HepG2 (cell line): ENCODE results near the gene STARD6. TPM values are rescaled to one million over a fixed set of nuclear protein-coding genes. Genes with fewer than 3 reads are reported as not detected.
A peak's percentile ranks its signal among the peaks of the same experiment; 100 is the strongest.

Source experiments
- BRD4 ChIP-seq: sonication (generic); formaldehyde crosslinking; IDR thresholded peaks from 2 replicates; pipeline ENCODE4 v1.4.0; 2020; ENCODE audit warnings: missing genetic modification reagents
- HNRNPK ChIP-seq: fragments of 200-400 bp; formaldehyde crosslinking; IDR thresholded peaks from 2 replicates; pipeline ENCODE4 v1.6.1; 2018; ENCODE audit warnings: low read length, low read depth, moderate library complexity, mild to moderate bottlenecking; ENCODE audit not compliant: poor library complexity, severe bottlenecking
- HNRNPLL ChIP-seq: fragments of 200-400 bp; formaldehyde crosslinking; IDR thresholded peaks from 2 replicates; pipeline ENCODE4 v1.6.1; 2017; ENCODE audit warnings: mild to moderate bottlenecking, low read depth, low read length; ENCODE audit not compliant: poor library complexity, severe bottlenecking
- MAFG ChIP-seq: sonication (generic); formaldehyde crosslinking; IDR thresholded peaks from 2 replicates; pipeline ENCODE4 v1.5.1; 2020; ENCODE audit warnings: mild to moderate bottlenecking, missing genetic modification reagents
- MXI1 ChIP-seq: IDR thresholded peaks from 3 replicates; pipeline ENCODE4 v1.6.1; 2012; ENCODE audit warnings: low read depth, low read length, inconsistent platforms, borderline replicate concordance
- NR2F1 ChIP-seq, 2 experiments: fragments of 450-650 bp in 1 of 2; formaldehyde crosslinking in 1 of 2; IDR thresholded peaks; 2 replicates each; pipeline versions ENCODE4 v1.5.0 to v1.6.1; 2016 to 2020; ENCODE audit warnings: mild to moderate bottlenecking in 1 of 2, missing compliant biosample characterization in 1 of 2, missing genetic modification reagents in 1 of 2, moderate library complexity in 1 of 2
- RFX3 ChIP-seq: IDR thresholded peaks from 2 replicates; pipeline ENCODE4 v1.6.1; 2016; ENCODE audit warnings: missing biosample characterization, missing genetic modification reagents
- RORA ChIP-seq: sonication (generic); formaldehyde crosslinking; IDR thresholded peaks from 2 replicates; pipeline ENCODE4 v1.5.0; 2020; ENCODE audit warnings: mild to moderate bottlenecking, missing genetic modification reagents, moderate library complexity
- SAP130 ChIP-seq: IDR thresholded peaks from 2 replicates; pipeline ENCODE4 v1.6.1; 2016; ENCODE audit warnings: low read depth
- SPEN ChIP-seq: sonication (generic); formaldehyde crosslinking; IDR thresholded peaks from 2 replicates; pipeline ENCODE4 v1.5.1; 2020; ENCODE audit warnings: low read depth, mild to moderate bottlenecking, missing genetic modification reagents
- TEAD3 ChIP-seq: optimal IDR thresholded peaks from 2 replicates; pipeline ENCODE3; 2016; ENCODE audit warnings: borderline replicate concordance
- TFAP4 ChIP-seq: sonication (generic); IDR thresholded peaks from 2 replicates; pipeline ENCODE4 v1.6.1; 2016; ENCODE audit warnings: low read depth, borderline replicate concordance
- ZBTB39 ChIP-seq: sonication (generic); formaldehyde crosslinking; IDR thresholded peaks from 2 replicates; pipeline ENCODE4 v1.5.0; 2020; ENCODE audit warnings: missing genetic modification reagents
- ZFY ChIP-seq: sonication (generic); formaldehyde crosslinking; IDR thresholded peaks from 2 replicates; pipeline ENCODE4 v1.4.0; 2020; ENCODE audit warnings: missing genetic modification reagents
- ZNF207 ChIP-seq: fragments of 450-650 bp; IDR thresholded peaks from 2 replicates; pipeline ENCODE4 v1.6.1; 2016; ENCODE audit warnings: antibody characterized with exemption, borderline replicate concordance
- ZNF326 ChIP-seq: sonication (generic); formaldehyde crosslinking; IDR thresholded peaks from 2 replicates; pipeline ENCODE4 v1.4.0; 2020; ENCODE audit warnings: missing genetic modification reagents, borderline replicate concordance
- ZNF574 ChIP-seq: sonication (generic); formaldehyde crosslinking; IDR thresholded peaks from 2 replicates; pipeline ENCODE4 v1.4.0; 2020; ENCODE audit warnings: missing genetic modification reagents
- ZNF589 ChIP-seq: sonication (generic); formaldehyde crosslinking; conservative IDR thresholded peaks from 2 replicates; pipeline ENCODE4 v1.8.0; 2022; ENCODE audit warnings: mild to moderate bottlenecking, moderate library complexity, missing genetic modification reagents
- ZNF614 ChIP-seq: IDR thresholded peaks from 2 replicates; pipeline ENCODE4 v1.6.1; 2018; ENCODE audit warnings: missing biosample characterization, missing genetic modification reagents, inconsistent platforms, borderline replicate concordance
- ZNF749 ChIP-seq: sonication (generic); formaldehyde crosslinking; IDR thresholded peaks from 2 replicates; pipeline ENCODE4 v1.8.0; 2022; ENCODE audit warnings: mild to moderate bottlenecking, missing genetic modification reagents, moderate library complexity, borderline replicate concordance
- ZZZ3 ChIP-seq: sonication (generic); formaldehyde crosslinking; IDR thresholded peaks from 2 replicates; pipeline ENCODE4 v1.4.0; 2020; ENCODE audit warnings: missing genetic modification reagents, mild to moderate bottlenecking, borderline replicate concordance
- polyA plus RNA-seq, 8 experiments: library from polyadenylated mRNA; depleted of rRNA in 3 of 8; stranded (reverse) in 7 of 8; unstranded in 1 of 8; fragments of >200 nt; fragmentation: Illumina TruSeq in 4 of 8; extraction: Trizol in 4 of 8; gene quantifications; 2 replicates each; pipeline versions ENCODE4 v1.2.1 to v1.2.3, GENCODE V29; 2011 to 2016; ENCODE audit warnings: low read depth in 4 of 8, missing spikeins in 1 of 8, mixed read lengths in 1 of 8; ENCODE audit not compliant: insufficient read depth in 1 of 8
- total RNA-seq, 5 experiments: library from RNA; depleted of rRNA; stranded (reverse); fragments of >200 nt; fragmentation: Illumina TruSeq; extraction: Trizol; gene quantifications; 2 replicates each; pipeline ENCODE4 v1.2.3, GENCODE V29; 2016; ENCODE audit warnings: low read depth in 1 of 5
- TF ChIP-seq, protein P1 (sequence below): sonication (generic); formaldehyde crosslinking; IDR thresholded peaks from 2 replicates; pipeline ENCODE4 v1.4.0; 2020; ENCODE audit warnings: mild to moderate bottlenecking, missing genetic modification reagents, borderline replicate concordance

The STARD6 gene
- total and polyA plus RNA-seq, 2 of the 13 experiments (the other 11 are each of a cell fraction or from before 2014, with no cell fraction given) = not detected

GRCh38 chr18:54357660-54358494 is at the start of gene STARD6, which contains the start of gene C18orf54 (continued):
- peak; percentile 94 for TF ChIP-seq SAP130 (CRISPR knock-in tag)
- no peak for TF ChIP-seq RFX3 (CRISPR knock-in tag)
- TF ChIP-seq ZFY (CRISPR knock-in tag) = peak; percentile 58
- TF ChIP-seq ZNF589 = peak; percentile 76; the same call in 1 of the 2 replicates
- TF ChIP-seq ZNF749 (CRISPR knock-in tag) = no peak
- no peak for TF ChIP-seq ZNF326
- TF ChIP-seq ZBTB39 (CRISPR knock-in tag) = no peak
- no peak for TF ChIP-seq ZNF207
- peak; percentile 80 for TF ChIP-seq ZNF614
- no peak; the same call in 1 of the 2 replicates for TF ChIP-seq TFAP4
- TF ChIP-seq MAFG (CRISPR knock-in tag) = no peak
- TF ChIP-seq RORA (CRISPR knock-in tag) = no peak
- TF ChIP-seq BRD4 (CRISPR knock-in tag) = no peak
- peak; percentile 97 for TF ChIP-seq ZNF574
- peak; percentile 79 for TF ChIP-seq SPEN (CRISPR knock-in tag)
- TF ChIP-seq, protein P1, sequence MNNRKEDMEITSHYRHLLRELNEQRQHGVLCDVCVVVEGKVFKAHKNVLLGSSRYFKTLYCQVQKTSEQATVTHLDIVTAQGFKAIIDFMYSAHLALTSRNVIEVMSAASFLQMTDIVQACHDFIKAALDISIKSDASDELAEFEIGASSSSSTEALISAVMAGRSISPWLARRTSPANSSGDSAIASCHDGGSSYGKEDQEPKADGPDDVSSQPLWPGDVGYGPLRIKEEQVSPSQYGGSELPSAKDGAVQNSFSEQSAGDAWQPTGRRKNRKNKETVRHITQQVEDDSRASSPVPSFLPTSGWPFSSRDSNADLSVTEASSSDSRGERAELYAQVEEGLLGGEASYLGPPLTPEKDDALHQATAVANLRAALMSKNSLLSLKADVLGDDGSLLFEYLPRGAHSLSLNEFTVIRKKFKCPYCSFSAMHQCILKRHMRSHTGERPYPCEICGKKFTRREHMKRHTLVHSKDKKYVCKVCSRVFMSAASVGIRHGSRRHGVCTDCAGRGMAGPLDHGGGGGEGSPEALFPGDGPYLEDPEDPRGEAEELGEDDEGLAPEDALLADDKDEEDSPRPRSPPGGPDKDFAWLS (CRISPR knock-in tag) = no peak
- TF ChIP-seq TEAD3 (CRISPR knock-in tag) = peak; percentile 58
- TF ChIP-seq MXI1 = peak; percentile 76; the same call in 1 of the 3 replicates
- TF ChIP-seq ZZZ3 (CRISPR knock-in tag) = no peak
- peak; percentile 32 to 52; a peak in 1 of 4 replicates for TF ChIP-seq NR2F1 (CRISPR knock-in tag; IDR thresholded peaks at IDR 0.05)
- peak; percentile 39 for TF ChIP-seq HNRNPK
- peak; percentile 77 for TF ChIP-seq HNRNPLL
